Muscle layer of colon (tissue), 2 donors: ENCODE measurements around the gene DNAJC5.
"Not testable (repeated sequence)": the region's sequence is repeated elsewhere in the genome, so short reads cannot be mapped to it uniquely, and the experiment has no call there.

Experiments
- H3K27ac ChIP-seq: one replicate; pipeline ENCODE4 v1.7.0; 2013; ENCODE audit warnings: low read depth, mild to moderate bottlenecking, low read length, moderate library complexity
- H3K27me3 ChIP-seq, 2 donors: one replicate each; pipeline ENCODE4 v1.7.0; 2013; ENCODE audit warnings: low read length in 2 of 2, mild to moderate bottlenecking in 2 of 2; ENCODE audit not compliant: insufficient read depth in 2 of 2, control insufficient read depth in 1 of 2
- H3K36me3 ChIP-seq: one replicate; pipeline ENCODE4 v1.7.0; 2013; ENCODE audit warnings: mild to moderate bottlenecking, low read length; ENCODE audit not compliant: insufficient read depth
- H3K4me1 ChIP-seq: one replicate; pipeline ENCODE4 v1.7.0; 2013; ENCODE audit warnings: mild to moderate bottlenecking, low read length; ENCODE audit not compliant: insufficient read depth
- H3K4me3 ChIP-seq, 2 donors: one replicate each; pipeline ENCODE4 v1.7.0; 2013; ENCODE audit warnings: low read length in 2 of 2, low read depth in 1 of 2, mild to moderate bottlenecking in 1 of 2, moderate library complexity in 1 of 2
- H3K9ac ChIP-seq: one replicate; pipeline ENCODE4 v1.7.0; 2013; ENCODE audit warnings: low read length
- H3K9me3 ChIP-seq: one replicate; pipeline ENCODE4 v1.7.0; 2013; ENCODE audit warnings: mild to moderate bottlenecking, low read length
- donor health status: abdominal sarcoma.
- donor health status: Adenocarcinoma of cecum.

DNAJC5 gene

DNA sequence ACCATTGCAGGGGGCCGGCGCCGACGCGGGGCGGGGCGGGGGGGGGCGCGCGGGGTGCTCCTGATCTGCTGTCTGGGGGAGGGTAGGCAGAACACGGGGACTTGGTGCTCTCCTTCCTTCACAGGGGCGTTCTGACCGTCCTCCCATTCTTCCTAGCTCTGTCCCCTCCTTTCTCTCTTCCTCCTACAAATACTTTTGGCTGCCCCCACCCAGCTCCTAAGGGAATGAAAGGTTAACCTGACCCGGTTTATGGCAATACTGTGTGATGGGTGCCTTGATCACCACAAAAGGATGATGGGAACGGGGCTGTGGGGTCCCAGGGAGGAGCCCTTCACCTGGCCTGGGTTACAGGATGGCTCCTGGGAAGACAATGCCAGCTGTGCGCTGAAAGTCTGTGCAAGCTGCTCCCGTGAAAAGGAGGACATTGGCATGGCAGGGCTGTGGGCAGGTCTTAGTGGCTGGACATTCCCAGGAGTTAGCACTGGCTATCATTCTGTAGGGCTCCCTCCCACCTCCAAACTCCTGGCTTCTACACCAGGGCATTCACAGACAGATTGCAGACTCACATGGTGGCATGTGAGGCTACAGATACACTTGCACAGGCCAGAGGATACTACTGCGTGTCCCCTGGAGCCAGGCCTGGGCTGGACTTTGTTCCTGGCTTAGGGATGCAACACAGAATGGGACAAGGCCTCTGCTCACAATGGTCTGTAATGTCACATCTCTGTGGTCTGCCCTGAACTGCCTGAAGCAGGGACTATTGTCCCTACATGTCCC is 31.7 kb upstream of the DNAJC5 start:
- peak overlapping the region; percentile 75 for H3K27ac ChIP-seq
- H3K4me3 ChIP-seq = peak overlapping the region in 1 of 2 donors; percentile 86
- H3K27me3 ChIP-seq = peaks cover 0 to 5% of the 10 kb centered on the region in 2 donors
- no peaks in the 10 kb centered on the region for H3K9me3 ChIP-seq
- H3K9ac ChIP-seq = peak overlapping the region; percentile 68
- H3K36me3 ChIP-seq = peaks cover 2% of the 10 kb centered on the region
- H3K4me1 ChIP-seq = peaks cover 15% of the 10 kb centered on the region

DNA sequence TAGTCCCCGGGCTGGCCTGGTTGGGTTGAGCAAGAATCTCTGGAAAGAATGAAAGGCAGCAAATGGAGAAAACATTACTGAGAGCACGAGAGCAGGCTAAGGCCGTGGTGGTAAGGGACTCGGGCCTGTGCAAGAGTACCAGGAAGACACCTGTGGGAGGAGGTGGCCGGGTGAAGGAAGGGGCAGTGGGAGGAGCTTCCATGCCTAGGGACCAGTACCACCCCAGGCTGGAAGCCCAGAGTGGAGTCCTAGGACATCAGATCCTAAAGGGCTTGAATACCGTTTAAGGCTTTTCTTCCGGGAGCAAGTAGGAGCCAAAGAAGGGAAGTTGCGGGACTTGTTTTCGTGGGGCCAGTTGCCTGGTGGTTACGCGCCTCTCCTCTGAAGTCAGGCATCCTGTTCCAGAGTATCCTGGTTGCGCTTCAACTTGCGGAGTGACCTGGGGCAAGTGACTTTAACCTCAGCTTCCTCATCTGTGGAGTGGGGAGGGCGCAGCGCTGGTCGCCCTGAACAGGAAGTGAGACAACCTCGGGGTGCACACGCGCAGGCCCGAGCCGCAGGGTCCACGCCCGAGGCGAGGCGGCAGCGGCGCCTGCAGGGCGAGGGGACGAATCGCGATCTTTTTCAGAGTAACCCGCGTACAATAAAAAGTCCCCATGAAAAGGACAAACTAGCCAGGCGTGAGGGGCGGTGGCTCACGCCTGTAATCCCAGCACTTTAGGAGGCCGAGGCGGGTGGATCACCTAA is 31.0 kb upstream of the DNAJC5 start:
- no peaks in the 10 kb centered on the region for H3K27me3 ChIP-seq
- peaks cover 8% of the 10 kb centered on the region for H3K36me3 ChIP-seq
- peaks cover 12% of the 10 kb centered on the region for H3K4me1 ChIP-seq
- peak overlapping the region; percentile 68 for H3K9ac ChIP-seq
- no peaks in the 10 kb centered on the region for H3K9me3 ChIP-seq
- H3K4me3 ChIP-seq = peak overlapping the region; percentile 83 to 86
- peak overlapping the region; percentile 75 for H3K27ac ChIP-seq

DNA sequence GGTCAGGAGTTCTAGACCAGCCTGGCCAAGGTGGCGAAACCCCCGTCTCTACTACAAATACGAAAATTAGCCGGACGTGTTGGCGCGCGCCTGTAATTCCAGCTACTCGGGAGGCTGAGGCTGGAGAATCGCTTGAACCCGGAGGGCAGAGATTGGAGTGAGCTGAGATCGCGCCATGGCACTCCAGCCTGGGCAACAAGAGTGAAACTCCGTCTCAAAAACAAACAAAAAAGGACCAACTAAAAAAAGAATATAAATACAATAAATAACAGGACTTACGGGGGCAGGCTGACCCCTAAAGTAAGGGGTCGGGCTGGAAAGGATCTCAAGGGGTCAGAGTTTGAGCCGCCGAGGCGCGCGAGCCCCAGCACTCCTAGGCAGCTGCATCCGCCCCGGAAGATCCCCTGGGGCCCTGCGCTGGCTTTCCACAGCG is 30.4 kb upstream of the DNAJC5 start:
- peaks cover 8% of the 10 kb centered on the region for H3K4me1 ChIP-seq
- H3K9ac ChIP-seq = peak overlapping the region; percentile 68
- H3K4me3 ChIP-seq = peak overlapping the region; percentile 83 to 86
- H3K9me3 ChIP-seq = no peaks in the 10 kb centered on the region
- peak overlapping the region; percentile 72 for H3K27ac ChIP-seq
- H3K36me3 ChIP-seq = peaks cover 14% of the 10 kb centered on the region
- H3K27me3 ChIP-seq = no peaks in the 10 kb centered on the region

DNA sequence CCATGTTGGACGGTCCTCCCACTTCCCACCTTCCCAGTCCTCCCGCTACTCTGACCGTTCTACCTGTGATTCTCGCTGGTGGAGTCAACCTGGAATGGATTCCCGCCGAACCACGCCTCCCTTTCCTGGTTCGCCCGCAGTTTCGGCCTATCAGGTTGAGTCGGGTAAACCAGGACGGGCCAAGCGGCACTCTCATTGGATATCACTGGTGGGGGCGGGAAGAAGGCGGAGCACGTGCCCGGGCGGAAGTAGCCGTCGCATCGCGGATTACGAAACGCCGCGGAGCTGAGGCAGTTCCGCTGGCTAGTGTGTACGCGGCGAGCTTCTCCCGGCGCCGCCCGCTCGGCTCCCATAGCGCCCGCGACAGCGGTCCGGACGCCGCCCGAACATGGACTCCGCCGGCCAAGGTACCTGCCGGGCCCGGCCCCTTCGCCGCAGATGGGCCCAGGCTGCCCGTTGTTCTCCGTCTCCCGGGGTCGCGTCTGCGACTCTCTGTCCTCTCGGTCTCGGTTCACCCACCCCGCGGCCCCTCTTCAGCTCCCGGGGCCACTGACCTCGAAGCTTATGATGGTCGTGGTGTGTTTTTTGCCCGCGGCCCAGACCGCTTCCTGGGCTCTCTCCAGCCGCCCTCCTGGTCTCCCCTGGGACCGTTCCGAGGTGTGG is 29.8 kb upstream of the DNAJC5 start, which contains the start of gene TPD52L2:
Gene TPD52L2, plus strand, starts transcription at position 293 of the 663 bp plus-strand sequence. Its CDS starts 96 bp downstream, at position 389.
- Histone ChIP-seq H3K4me3 (peak within 1 kb of the TSS; percentile 86 to 96), H3K4me1 (peaks cover 8% of the 10 kb centered on the region), H3K9ac (peak within 1 kb of the TSS; percentile 80), H3K9me3 (no peaks in the 10 kb centered on the region), H3K36me3 (peaks cover 19% of the 10 kb centered on the region), H3K27ac (peak within 1 kb of the TSS; percentile 96), H3K27me3 (no peaks in the 10 kb centered on the region)

DNA sequence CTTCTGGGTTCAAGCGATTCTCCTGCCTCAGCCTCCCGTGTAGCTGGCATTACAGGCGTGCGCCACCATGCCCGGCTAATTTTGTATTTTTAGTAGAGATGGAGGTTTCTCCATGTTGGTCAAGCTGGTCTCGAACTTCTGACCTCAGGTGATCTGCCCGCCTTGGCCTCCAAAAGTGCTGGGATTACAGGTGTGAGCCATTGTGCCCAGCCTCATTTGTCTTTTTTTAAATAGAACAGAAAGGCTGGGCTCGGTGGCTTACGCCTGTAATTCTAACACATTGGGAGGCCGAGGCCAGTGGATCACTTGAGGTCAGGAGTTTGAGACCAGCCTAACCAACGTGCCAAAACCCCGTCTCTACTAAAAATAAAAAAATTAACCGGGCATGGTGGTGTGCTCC is 27.9 kb upstream of the DNAJC5 start:
- not testable (repeated sequence) for H3K9ac ChIP-seq, H3K4me1 ChIP-seq, H3K27me3 ChIP-seq, H3K27ac ChIP-seq, H3K9me3 ChIP-seq, H3K4me3 ChIP-seq
- H3K36me3 ChIP-seq = peaks cover 24% of the 10 kb centered on the region

DNA sequence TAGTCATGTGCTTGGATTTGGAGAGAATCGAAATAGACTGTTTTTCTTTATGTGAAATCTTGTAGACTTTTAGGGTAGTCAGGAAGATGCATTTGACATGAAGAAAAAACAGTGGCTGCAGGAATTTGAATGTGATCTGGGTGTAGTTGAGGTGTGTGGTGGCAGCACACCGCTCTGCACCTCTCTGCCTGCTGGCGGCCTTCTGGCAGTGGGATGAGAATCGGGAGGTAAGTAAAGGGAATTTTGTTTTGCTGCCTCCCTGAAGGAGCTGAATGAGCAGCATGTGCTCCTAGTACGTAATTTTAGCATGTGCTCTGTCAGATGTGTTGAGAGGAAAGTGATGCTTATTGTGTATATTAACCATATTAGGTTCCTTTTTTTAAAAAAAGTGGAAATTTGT is 26.7 kb upstream of the DNAJC5 start:
- H3K4me3 ChIP-seq = no peak overlapping the region

DNA sequence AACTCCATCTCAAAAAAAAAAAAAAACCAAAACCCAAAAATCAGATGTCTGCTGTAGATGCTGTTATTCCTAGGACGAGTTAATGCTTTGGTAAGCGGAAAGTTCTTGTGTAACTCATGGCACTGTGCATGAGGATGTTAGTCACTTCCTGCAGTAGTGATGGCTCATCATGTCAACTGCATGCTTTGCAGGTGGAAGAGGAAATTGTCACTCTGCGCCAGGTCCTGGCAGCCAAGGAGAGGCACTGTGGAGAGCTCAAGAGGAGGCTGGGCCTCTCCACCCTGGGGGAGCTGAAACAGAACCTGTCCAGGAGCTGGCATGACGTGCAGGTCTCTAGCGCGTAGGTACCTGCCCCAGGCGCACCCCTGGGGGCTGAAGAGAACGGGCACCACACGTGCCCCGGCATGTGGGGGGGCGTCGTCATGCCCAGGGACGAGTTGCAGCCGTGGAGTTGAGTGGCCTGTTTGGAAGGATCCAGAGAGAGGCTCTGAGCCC is 21.4 kb upstream of the DNAJC5 start:
- H3K27ac ChIP-seq = no peak overlapping the region
- no peaks in the 10 kb centered on the region for H3K9me3 ChIP-seq
- no peak overlapping the region for H3K4me3 ChIP-seq
- no peaks in the 10 kb centered on the region for H3K4me1 ChIP-seq
- H3K27me3 ChIP-seq = no peaks in the 10 kb centered on the region
- H3K9ac ChIP-seq = no peak overlapping the region
- peaks cover 60% of the 10 kb centered on the region for H3K36me3 ChIP-seq

More for the DNA sequence above, 26.7 kb upstream of the DNAJC5 start:
- no peaks in the 10 kb centered on the region for H3K9me3 ChIP-seq
- no peak overlapping the region for H3K9ac ChIP-seq
- H3K36me3 ChIP-seq = peaks cover 28% of the 10 kb centered on the region
- H3K27me3 ChIP-seq = no peaks in the 10 kb centered on the region
- H3K27ac ChIP-seq = no peak overlapping the region
- peaks cover 8% of the 10 kb centered on the region for H3K4me1 ChIP-seq

DNA sequence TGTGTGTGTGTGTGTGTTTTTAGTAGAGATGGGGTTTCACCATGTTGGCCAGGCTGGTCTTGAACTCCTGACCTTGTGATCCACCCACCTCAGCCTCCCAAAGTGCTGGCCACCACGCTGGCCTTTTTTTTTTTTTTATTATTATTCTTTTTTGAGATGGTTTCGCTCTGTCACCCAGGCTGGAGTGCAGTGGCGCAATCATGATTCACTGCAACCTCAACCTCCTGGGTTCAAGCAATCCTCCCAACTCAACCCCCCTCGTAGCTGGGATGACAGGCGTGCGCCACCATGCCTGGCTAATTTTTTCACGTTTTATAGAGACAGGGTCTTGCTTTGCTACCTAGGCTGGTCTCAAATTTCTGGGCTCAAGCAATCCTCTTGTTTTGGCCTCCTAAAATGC is 20.7 kb upstream of the DNAJC5 start:
- H3K27me3 ChIP-seq, H3K4me3 ChIP-seq, H3K4me1 ChIP-seq, H3K9ac ChIP-seq, H3K27ac ChIP-seq, H3K9me3 ChIP-seq: not testable (repeated sequence)
- H3K36me3 ChIP-seq = peaks cover 53% of the 10 kb centered on the region

DNA sequence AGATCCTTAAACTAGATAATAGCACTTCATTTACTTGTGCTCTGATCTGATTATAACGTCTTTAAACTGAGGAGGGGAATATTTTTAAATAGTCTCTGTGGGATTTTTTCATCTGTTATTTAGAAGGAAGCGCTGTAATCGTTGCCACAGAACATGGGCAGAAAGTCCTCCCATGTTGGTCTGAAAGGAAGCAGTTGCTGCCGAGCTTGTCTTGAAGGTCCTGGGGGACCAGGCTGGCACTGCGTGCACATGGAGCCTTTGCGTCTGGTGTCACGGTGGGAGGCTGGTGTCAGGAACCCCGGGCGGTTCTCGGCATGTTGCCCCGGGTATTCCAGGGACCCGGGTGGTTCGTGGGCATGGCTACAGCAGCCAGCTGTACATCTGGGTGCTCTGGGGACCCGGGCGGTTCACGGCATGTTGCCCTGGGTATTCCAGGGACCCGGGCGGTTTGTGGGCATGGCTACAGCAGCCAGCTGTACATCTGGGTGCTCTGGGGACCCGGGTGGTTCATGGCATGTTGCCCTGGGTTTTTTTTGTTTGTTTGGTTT is 18.4 kb upstream of the DNAJC5 start:
- Histone ChIP-seq H3K9ac (no peak overlapping the region), H3K27ac (no peak overlapping the region), H3K9me3 (no peaks in the 10 kb centered on the region), H3K4me3 (no peak overlapping the region), H3K27me3 (no peaks in the 10 kb centered on the region), H3K36me3 (peaks cover 43% of the 10 kb centered on the region), H3K4me1 (no peaks in the 10 kb centered on the region)

DNA sequence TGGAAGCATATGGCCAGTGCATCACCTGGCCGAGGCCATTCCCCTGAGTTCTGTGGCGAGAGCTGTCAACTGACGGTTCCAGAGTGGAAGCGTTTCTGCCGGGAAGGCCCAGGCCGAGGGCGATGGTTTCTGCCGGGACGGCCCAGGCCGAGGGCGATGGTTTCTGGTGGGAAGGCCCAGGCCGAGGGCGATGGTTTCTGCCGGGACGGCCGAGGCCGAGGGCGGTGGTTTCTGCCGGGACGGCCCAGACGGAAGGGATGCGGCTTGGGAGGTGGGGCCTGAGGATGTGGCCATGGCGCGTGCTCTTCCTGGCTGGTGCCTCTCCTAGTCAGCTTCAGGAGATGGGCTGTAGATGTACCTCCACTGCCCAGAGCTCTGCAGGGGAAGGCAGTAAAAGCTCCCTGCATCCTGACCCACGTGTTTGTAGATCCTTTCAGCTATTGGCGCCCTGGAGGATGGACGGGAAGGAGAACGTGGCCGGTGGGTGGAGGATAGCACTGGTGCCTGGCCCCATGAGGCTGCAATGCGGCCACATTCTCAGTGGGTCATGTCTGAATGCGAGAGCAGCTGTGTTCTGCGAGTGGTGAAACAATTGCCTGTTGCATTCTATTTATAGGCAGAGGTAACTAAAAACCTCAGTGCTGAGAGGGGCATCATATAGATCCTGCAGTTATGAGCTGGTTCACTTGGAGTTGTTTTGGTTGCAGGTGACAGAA is 17.0 kb upstream of the DNAJC5 start:
- no peak overlapping the region for H3K9ac ChIP-seq

More for the DNA sequence above, 17.0 kb upstream of the DNAJC5 start:
- peaks cover 42% of the 10 kb centered on the region for H3K36me3 ChIP-seq
- H3K4me3 ChIP-seq = no peak overlapping the region
- H3K9me3 ChIP-seq = no peaks in the 10 kb centered on the region
- no peaks in the 10 kb centered on the region for H3K4me1 ChIP-seq
- H3K27ac ChIP-seq = no peak overlapping the region
- H3K27me3 ChIP-seq = no peaks in the 10 kb centered on the region
